ENCODE results near the gene CTDSPL.

DNA sequence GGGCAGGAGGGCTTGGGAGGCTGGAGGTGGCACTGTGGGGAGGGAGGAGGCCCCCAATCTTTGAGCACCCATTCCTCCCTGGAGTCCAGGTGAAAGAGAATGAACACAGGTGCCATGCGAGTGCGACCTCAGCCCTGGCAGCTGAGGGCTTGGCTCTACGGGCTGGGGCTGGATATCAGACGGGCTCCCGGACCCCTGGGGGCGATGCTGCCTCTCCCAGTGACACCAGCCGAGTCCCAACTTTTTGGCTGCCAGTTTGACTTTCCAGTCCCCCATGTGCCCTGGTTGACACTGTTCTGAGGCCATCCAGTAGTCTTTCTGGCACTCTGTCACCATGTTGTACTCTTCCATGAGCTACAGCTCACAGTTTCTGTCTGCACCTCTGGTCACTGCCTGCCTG is 130.1 kb downstream of the CTDSPL start:
- TF ChIP-seq, protein P1, sequence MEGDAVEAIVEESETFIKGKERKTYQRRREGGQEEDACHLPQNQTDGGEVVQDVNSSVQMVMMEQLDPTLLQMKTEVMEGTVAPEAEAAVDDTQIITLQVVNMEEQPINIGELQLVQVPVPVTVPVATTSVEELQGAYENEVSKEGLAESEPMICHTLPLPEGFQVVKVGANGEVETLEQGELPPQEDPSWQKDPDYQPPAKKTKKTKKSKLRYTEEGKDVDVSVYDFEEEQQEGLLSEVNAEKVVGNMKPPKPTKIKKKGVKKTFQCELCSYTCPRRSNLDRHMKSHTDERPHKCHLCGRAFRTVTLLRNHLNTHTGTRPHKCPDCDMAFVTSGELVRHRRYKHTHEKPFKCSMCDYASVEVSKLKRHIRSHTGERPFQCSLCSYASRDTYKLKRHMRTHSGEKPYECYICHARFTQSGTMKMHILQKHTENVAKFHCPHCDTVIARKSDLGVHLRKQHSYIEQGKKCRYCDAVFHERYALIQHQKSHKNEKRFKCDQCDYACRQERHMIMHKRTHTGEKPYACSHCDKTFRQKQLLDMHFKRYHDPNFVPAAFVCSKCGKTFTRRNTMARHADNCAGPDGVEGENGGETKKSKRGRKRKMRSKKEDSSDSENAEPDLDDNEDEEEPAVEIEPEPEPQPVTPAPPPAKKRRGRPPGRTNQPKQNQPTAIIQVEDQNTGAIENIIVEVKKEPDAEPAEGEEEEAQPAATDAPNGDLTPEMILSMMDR (IDR thresholded peaks at IDR 0.05), result no peak
- TF ChIP-seq EP300 (IDR thresholded peaks at IDR 0.05), result no peak
- TF ChIP-seq POLR2A (IDR thresholded peaks at IDR 0.05), result no peak
- TF ChIP-seq POLR2AphosphoS5 (IDR thresholded peaks at IDR 0.05), result no peak

All from sigmoid colon (tissue), 4 donors.